Mesendoderm (in vitro differentiated cells): Measurements from ENCODE around the gene FARP1.

ENCODE experiments used
- DNase-seq: peaks from one replicate; pipeline ENCODE4 v3.0.0; 2013
- H2AK5ac ChIP-seq: 2 replicates; pipeline ENCODE4 v1.6.1; 2013; ENCODE audit warnings: low read length, inconsistent platforms
- H2BK120ac ChIP-seq: 2 replicates; pipeline ENCODE4 v1.6.1; 2013; ENCODE audit warnings: low read depth, mild to moderate bottlenecking, low read length, moderate library complexity, mixed read lengths
- H2BK15ac ChIP-seq: replicated peaks from 2 replicates; pipeline ENCODE4 v1.6.1; 2013; ENCODE audit warnings: low read depth, mild to moderate bottlenecking, moderate library complexity
- H2BK5ac ChIP-seq: 2 replicates; pipeline ENCODE4 v1.6.1; 2013; ENCODE audit warnings: low read length, inconsistent platforms
- H3K18ac ChIP-seq: 2 replicates; pipeline ENCODE4 v1.6.1; 2013; ENCODE audit warnings: mild to moderate bottlenecking, low read length, mixed read lengths
- H3K23ac ChIP-seq: one replicate; pipeline ENCODE4 v1.6.1; 2013; ENCODE audit warnings: low read length
- H3K27ac ChIP-seq: 2 replicates; pipeline ENCODE4 v1.5.1; 2013; ENCODE audit warnings: low read depth, mild to moderate bottlenecking, inconsistent platforms, low read length, moderate library complexity
- H3K27me3 ChIP-seq: 2 replicates; pipeline ENCODE4 v1.6.1; 2013; ENCODE audit warnings: low read length, control low read depth, mild to moderate bottlenecking, inconsistent platforms; ENCODE audit not compliant: insufficient read depth, poor library complexity
- H3K36me3 ChIP-seq: 2 replicates; pipeline ENCODE4 v1.6.1; 2013; ENCODE audit warnings: low read length, inconsistent platforms; ENCODE audit not compliant: control insufficient read depth, insufficient read depth
- H3K4ac ChIP-seq: one replicate; pipeline ENCODE4 v1.6.1; 2013; ENCODE audit warnings: low read depth, mild to moderate bottlenecking, low read length, moderate library complexity
- H3K4me1 ChIP-seq: 2 replicates; pipeline ENCODE4 v1.6.1; 2013; ENCODE audit warnings: low read depth, low read length, inconsistent platforms; ENCODE audit not compliant: control insufficient read depth
- H3K4me2 ChIP-seq: 2 replicates; pipeline ENCODE4 v1.6.1; 2013; ENCODE audit warnings: low read length
- H3K4me3 ChIP-seq: 2 replicates; pipeline ENCODE4 v1.5.1; 2013; ENCODE audit warnings: mild to moderate bottlenecking, low read length
- H3K56ac ChIP-seq: one replicate; pipeline ENCODE4 v1.6.1; 2013; ENCODE audit warnings: low read length
- H3K79me1 ChIP-seq: 2 replicates; pipeline ENCODE4 v1.6.1; 2013; ENCODE audit warnings: low read length, inconsistent platforms
- H3K79me2 ChIP-seq: 2 replicates; pipeline ENCODE4 v1.6.1; 2013; ENCODE audit warnings: mild to moderate bottlenecking, low read length; ENCODE audit not compliant: control insufficient read depth, insufficient read depth
- H3K9ac ChIP-seq: 2 replicates; pipeline ENCODE4 v1.6.1; 2013; ENCODE audit warnings: low read length, inconsistent platforms
- H4K5ac ChIP-seq: one replicate; pipeline ENCODE4 v1.6.1; 2013; ENCODE audit warnings: low read length
- H4K8ac ChIP-seq: one replicate; pipeline ENCODE4 v1.6.1; 2013; ENCODE audit warnings: low read depth, mild to moderate bottlenecking, control low read depth, low read length, moderate library complexity
- WGBS: extraction: QIAGEN DNeasy Blood & Tissue Kit; methylation state at CpG from one replicate; pipeline ENCODE4 v1.1.7; 2013; ENCODE audit warnings: low lambda C conversion rate, missing lambda C conversion rate; ENCODE audit not compliant: insufficient coverage; ENCODE audit errors: extremely low coverage; 5-methylcytosine and 5-hydroxymethylcytosine counted together

FARP1 gene

DNA sequence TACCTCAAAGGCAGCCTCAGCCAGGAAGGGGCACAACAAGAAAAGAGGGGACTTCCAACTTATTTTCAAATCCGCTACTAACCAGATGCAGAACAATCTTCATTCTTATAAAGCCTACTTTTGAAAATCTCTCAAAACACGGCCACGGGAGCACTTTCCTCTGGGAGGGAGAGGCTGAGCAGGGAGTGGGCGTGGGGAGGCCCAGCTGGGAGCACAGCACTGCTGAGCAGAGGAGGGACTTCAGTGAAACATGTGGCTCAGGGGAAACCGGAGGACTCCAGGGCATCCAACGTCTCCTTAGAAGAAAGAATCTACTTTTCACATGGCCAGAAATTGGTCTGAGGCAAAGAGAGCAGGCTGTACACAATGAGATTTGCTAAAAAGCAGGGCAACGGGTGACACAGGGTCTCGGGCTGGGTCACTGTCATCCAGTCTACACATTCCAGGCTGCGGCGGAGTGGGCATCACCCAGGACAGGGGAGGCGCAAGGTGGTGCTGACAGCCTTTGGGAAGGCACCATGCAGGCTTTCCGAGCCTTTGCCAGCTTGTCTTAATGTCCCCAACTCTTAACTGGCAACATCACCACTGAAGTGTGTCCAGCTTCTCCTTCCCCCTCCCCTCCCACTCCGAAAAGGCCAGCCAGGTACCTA lies 317.0 kb downstream of the FARP1 start:
- Histone ChIP-seq H3K79me1 (peaks cover 12% of the 10 kb centered on the region), H2BK120ac (no peak overlapping the region), H3K79me2 (peaks cover 5% of the 10 kb centered on the region), H3K23ac (no peak overlapping the region), H3K27me3 (no peaks in the 10 kb centered on the region), H3K18ac (no peak overlapping the region), H3K56ac (no peak overlapping the region), H3K4me2 (no peak overlapping the region), H3K36me3 (peaks cover 1% of the 10 kb centered on the region), H4K5ac (no peak overlapping the region), H3K27ac (no peak overlapping the region), H2AK5ac (no peak overlapping the region), H3K4me1 (no peaks in the 10 kb centered on the region), H2BK15ac (no peak overlapping the region), H3K4me3 (no peak overlapping the region), H4K8ac (no peak overlapping the region), H3K9ac (no peak overlapping the region), H2BK5ac (no peak overlapping the region), H3K4ac (no peak overlapping the region)
- no peak for DNase-seq
- no CpG with 5 or more reads among the region's 13 CpGs for WGBS

DNA sequence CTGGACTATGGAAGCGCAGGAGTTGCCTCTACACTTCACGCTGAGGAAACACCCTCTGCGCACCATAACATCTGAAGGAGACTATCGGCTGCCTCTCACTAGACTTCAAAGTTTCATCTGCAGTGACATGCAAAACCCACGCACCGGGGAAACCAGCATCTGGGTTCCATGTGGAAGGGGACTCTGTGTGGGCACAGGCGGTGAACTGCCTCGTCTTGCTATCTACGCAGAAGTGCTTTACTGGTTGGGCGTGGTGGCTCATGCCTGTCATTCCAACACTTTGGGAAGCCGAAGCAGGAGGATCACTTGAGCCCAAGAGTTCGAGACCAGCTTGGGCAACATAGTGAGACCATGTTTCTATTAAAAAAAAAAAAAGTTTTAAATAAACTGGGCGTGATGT lies 317.6 kb downstream of the FARP1 start:
- Histone ChIP-seq H4K8ac (no peak overlapping the region), H3K18ac (no peak overlapping the region), H3K23ac (no peak overlapping the region), H3K4me3 (no peak overlapping the region), H3K36me3 (peaks cover 3% of the 10 kb centered on the region), H3K27me3 (no peaks in the 10 kb centered on the region), H3K79me2 (peaks cover 5% of the 10 kb centered on the region), H3K56ac (no peak overlapping the region), H3K9ac (no peak overlapping the region), H3K27ac (no peak overlapping the region), H2BK15ac (no peak overlapping the region), H3K4ac (no peak overlapping the region), H2AK5ac (no peak overlapping the region), H3K4me2 (no peak overlapping the region), H2BK120ac (no peak overlapping the region), H3K4me1 (no peaks in the 10 kb centered on the region), H4K5ac (no peak overlapping the region), H2BK5ac (no peak overlapping the region), H3K79me1 (peaks cover 16% of the 10 kb centered on the region)
- WGBS = no CpG with 5 or more reads among the region's 13 CpGs
- no peak for DNase-seq

DNA sequence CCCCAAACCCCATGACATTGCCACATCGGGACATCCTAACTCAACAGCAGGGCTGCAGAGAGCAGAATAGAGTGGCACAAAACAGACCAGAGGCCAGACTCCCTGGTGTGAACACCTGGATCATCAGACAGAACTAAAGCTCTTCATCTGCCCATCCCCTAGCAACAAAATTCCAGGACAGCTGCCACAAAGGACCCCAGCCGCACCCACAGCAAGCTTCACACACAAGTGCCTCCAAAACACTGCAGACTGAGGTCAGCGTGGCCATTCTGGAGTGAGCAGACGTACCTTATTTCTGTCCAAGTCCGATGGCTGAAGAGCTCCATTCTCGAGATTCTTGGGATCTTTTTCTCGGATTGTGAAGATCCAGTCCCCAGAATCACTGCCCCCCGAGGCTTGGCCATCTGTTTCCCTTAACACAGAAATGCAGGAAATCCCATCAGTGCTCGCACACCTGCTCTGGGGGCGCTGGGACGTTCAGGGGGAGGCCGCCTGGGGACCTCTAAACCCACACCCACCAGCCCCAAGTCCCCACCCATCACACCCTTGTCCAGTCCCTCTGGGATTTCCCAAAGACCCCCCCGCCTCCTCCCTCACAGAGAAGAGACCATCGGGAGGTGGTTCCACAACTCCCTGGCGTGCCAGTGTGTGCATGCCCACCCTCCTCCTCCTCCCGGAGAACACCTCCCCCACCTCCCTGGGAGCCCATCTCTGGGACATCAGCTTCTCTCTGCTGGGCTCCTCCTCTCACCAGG lies 318.8 kb downstream of the FARP1 start:
- Histone ChIP-seq H3K18ac (no peak overlapping the region), H2BK120ac (no peak overlapping the region), H3K79me2 (peaks cover 5% of the 10 kb centered on the region), H3K9ac (no peak overlapping the region), H2BK5ac (no peak overlapping the region), H2BK15ac (no peak overlapping the region), H3K56ac (no peak overlapping the region), H3K4me1 (no peaks in the 10 kb centered on the region), H2AK5ac (no peak overlapping the region), H3K27me3 (no peaks in the 10 kb centered on the region), H3K4me2 (no peak overlapping the region), H3K4me3 (no peak overlapping the region), H3K23ac (no peak overlapping the region), H3K27ac (no peak overlapping the region), H3K36me3 (peaks cover 3% of the 10 kb centered on the region), H4K8ac (no peak overlapping the region), H3K79me1 (peaks cover 16% of the 10 kb centered on the region), H3K4ac (no peak overlapping the region), H4K5ac (no peak overlapping the region)
- WGBS = no CpG with 5 or more reads among the region's 16 CpGs
- no peak for DNase-seq

DNA sequence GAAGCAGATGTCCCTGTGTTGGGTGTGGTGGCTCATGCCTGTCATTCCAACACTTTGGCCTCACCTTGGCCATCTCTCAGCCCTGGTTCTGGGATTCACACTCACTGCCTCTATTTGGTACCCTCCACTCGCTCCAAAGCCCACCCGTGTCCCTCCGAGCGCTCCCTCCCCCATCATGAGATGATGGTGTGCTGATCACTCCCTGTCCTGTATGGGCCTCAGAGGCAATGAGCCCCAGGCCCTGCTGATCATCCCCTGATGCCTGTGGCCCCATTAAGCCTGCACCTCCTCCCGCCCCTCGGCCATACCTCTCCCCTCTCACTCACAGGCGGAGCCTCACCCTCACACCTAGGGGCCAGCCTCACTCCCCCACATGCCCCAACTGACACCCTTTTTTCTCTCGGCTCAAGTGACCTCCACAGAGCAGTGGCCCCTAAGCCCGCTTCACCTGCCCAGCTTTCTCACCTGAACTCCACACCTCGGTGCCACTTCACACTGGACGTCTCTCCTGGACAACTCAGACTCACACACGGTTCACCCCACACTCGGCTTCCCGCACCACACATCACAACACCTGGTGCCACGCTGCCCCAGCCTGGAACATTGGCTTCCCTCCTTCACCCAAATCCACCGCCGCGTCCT lies 319.5 kb downstream of the FARP1 start:
- Histone ChIP-seq H2AK5ac (no peak overlapping the region), H3K36me3 (peaks cover 3% of the 10 kb centered on the region), H2BK15ac (no peak overlapping the region), H3K79me1 (peaks cover 16% of the 10 kb centered on the region), H3K4me3 (no peak overlapping the region), H3K27me3 (no peaks in the 10 kb centered on the region), H4K5ac (no peak overlapping the region), H2BK120ac (no peak overlapping the region), H3K27ac (no peak overlapping the region), H3K23ac (peak overlapping the region; percentile 18), H3K4ac (no peak overlapping the region), H3K4me2 (no peak overlapping the region), H4K8ac (no peak overlapping the region), H3K18ac (no peak overlapping the region), H3K9ac (no peak overlapping the region), H3K4me1 (no peaks in the 10 kb centered on the region), H2BK5ac (no peak overlapping the region), H3K56ac (no peak overlapping the region), H3K79me2 (peaks cover 5% of the 10 kb centered on the region)
- no CpG with 5 or more reads among the region's 18 CpGs for WGBS
- no peak for DNase-seq

DNA sequence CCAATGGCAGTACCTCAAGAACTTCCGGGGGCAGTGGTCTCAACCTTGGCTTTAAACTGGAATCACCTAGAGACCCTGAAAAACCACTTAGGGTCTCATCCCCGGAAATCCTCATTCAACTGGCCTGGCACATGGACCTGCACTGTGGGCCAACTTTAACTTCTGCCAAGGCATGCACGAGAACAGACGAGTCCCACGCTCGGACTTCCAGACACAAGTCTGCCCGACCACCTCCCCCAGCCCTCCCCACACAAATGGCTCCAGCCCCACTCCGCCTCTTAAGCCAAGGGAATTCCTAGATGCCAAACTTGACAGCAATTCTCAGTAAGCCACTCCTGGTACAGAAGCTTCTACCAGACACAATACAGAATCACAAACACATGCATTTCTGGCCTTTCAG lies 320.1 kb downstream of the FARP1 start:
- H3K18ac ChIP-seq = no peak overlapping the region
- no peak overlapping the region for H4K5ac ChIP-seq
- no peak overlapping the region for H2BK15ac ChIP-seq
- peaks cover 16% of the 10 kb centered on the region for H3K79me1 ChIP-seq
- H3K79me2 ChIP-seq = peaks cover 5% of the 10 kb centered on the region
- no peak overlapping the region for H3K4me2 ChIP-seq
- no peak overlapping the region for H2BK5ac ChIP-seq
- no peaks in the 10 kb centered on the region for H3K4me1 ChIP-seq
- DNase-seq = no peak
- no peak overlapping the region for H2AK5ac ChIP-seq
- no peak overlapping the region for H4K8ac ChIP-seq
- no peak overlapping the region for H3K4me3 ChIP-seq
- H3K23ac ChIP-seq = no peak overlapping the region
- no peak overlapping the region for H2BK120ac ChIP-seq
- no peak overlapping the region for H3K27ac ChIP-seq
- no peak overlapping the region for H3K9ac ChIP-seq
- WGBS = no CpG with 5 or more reads among the region's 8 CpGs
- H3K27me3 ChIP-seq = no peaks in the 10 kb centered on the region
- H3K36me3 ChIP-seq = peaks cover 3% of the 10 kb centered on the region
- H3K4ac ChIP-seq = no peak overlapping the region
- no peak overlapping the region for H3K56ac ChIP-seq
